CD4-positive, alpha-beta memory T cell (primary cell): ENCODE data around the gene CTNNAL1. TPM values are rescaled to one million over a fixed set of nuclear protein-coding genes. Genes with fewer than 3 reads are reported as not detected.

Source experiments
- CTCF ChIA-PET: fragments of 350-600 bp; sonication (Branson Sonifier 250); formaldehyde crosslinking; loops from one replicate; lab custom pipeline; 2021; ENCODE audit warnings: inconsistent platforms; ENCODE audit not compliant: partially characterized antibody; lab: Charles Lee
- POLR2A ChIA-PET: fragments of 350-600 bp; sonication (Branson Sonifier 250); formaldehyde crosslinking; loops from one replicate; lab custom pipeline; 2021; ENCODE audit not compliant: partially characterized antibody; lab: Charles Lee
- DNase-seq, 5 donors: peaks; one replicate each; pipeline versions ENCODE4 v3.0.0 to v3.0.0-alpha.2; 2020 to 2022; ENCODE audit warnings: mixed read lengths in 1 of 5
- H3K27ac ChIP-seq: one replicate; pipeline ENCODE4 v1.7.0; 2013; ENCODE audit warnings: low read depth, low read length
- H3K27me3 ChIP-seq: 2 replicates; pipeline ENCODE4 v1.7.0; 2013; ENCODE audit warnings: mild to moderate bottlenecking, low read length, moderate library complexity; ENCODE audit not compliant: insufficient read depth
- H3K36me3 ChIP-seq: 2 replicates; pipeline ENCODE4 v1.7.0; 2013; ENCODE audit warnings: mild to moderate bottlenecking, low read length, moderate library complexity; ENCODE audit not compliant: insufficient read depth
- H3K4me1 ChIP-seq: 2 replicates; pipeline ENCODE4 v1.7.0; 2013; ENCODE audit warnings: mild to moderate bottlenecking, low read length, moderate library complexity; ENCODE audit not compliant: insufficient read depth
- H3K4me3 ChIP-seq, 2 donors: one replicate each; pipeline ENCODE4 v1.7.0; 2013; ENCODE audit warnings: low read length in 2 of 2, mild to moderate bottlenecking in 1 of 2
- H3K9me3 ChIP-seq, 2 donors: one replicate each; pipeline ENCODE4 v1.7.0; 2013; ENCODE audit warnings: low read length in 2 of 2, control low read depth in 1 of 2; ENCODE audit not compliant: control insufficient read depth in 1 of 2
- H3K27ac Mint-ChIP-seq, 7 donors: one replicate each; pipeline ENCODE4 v1.8.0; 2020 to 2021; ENCODE audit warnings: mixed read lengths in 7 of 7, mild to moderate bottlenecking in 6 of 7, inconsistent platforms in 3 of 7, moderate library complexity in 3 of 7
- H3K27me3 Mint-ChIP-seq, 2 donors: one replicate each; pipeline ENCODE4 v1.8.0; 2020 to 2021; ENCODE audit warnings: mixed read lengths in 2 of 2
- H3K36me3 Mint-ChIP-seq, 2 donors: one replicate each; pipeline ENCODE4 v1.8.0; 2020 to 2021; ENCODE audit warnings: mixed read lengths in 2 of 2, inconsistent platforms in 1 of 2, mild to moderate bottlenecking in 1 of 2
- H3K4me1 Mint-ChIP-seq, 4 donors: one replicate each; pipeline ENCODE4 v1.8.0; 2020 to 2021; ENCODE audit warnings: mixed read lengths in 4 of 4, mild to moderate bottlenecking in 1 of 4
- H3K4me3 Mint-ChIP-seq, 8 donors: one replicate each; pipeline ENCODE4 v1.8.0; 2020 to 2021; ENCODE audit warnings: mixed read lengths in 8 of 8, mild to moderate bottlenecking in 7 of 8, moderate library complexity in 6 of 8, inconsistent platforms in 3 of 8
- H3K9me3 Mint-ChIP-seq, 8 donors: one replicate each; pipeline ENCODE4 v1.8.0; 2020 to 2021; ENCODE audit warnings: mixed read lengths in 8 of 8, mild to moderate bottlenecking in 5 of 8, inconsistent platforms in 3 of 8, moderate library complexity in 1 of 8
- intact Hi-C: fragments of 100-400 bp; cut with micrococcal nuclease; formaldehyde crosslinking; loops from one replicate; pipeline ENCODE4 v1.15.1; 2023
- polyA plus RNA-seq, 2 donors: library from polyadenylated mRNA; unstranded; fragments of 300-500 nt; fragmentation: Illumina TruSeq; gene quantifications; one replicate each; pipeline ENCODE4 v1.2.3, GENCODE V29; 2021
- total RNA-seq, 2 experiments: library from RNA; stranded (reverse); gene quantifications; one replicate each; pipeline ENCODE4 v1.2.3, GENCODE V29; 2021

CTNNAL1 gene
- total and polyA plus RNA-seq, 4 experiments from 2014 or later, result 1.8 to 3.3 (median 2.5) TPM

- intact Hi-C loops, result no loop called here
- Mint-ChIP-seq H3K27me3 (no peaks in the 10 kb centered on the region), H3K4me3 (no peak overlapping the region), H3K36me3 (peaks cover 83 to 85% of the 10 kb centered on the region in 2 donors), H3K27ac (peak overlapping the region in 2 of 7 donors; percentile 7 to 55), H3K9me3 (no peaks in the 10 kb centered on the region), H3K4me1 (peaks cover 0 to 6% (median 2%) of the 10 kb centered on the region in 4 donors)
- no peaks in the 10 kb centered on the region for H3K27me3 ChIP-seq
- DNase-seq, result no peak
- no peak overlapping the region for H3K4me3 ChIP-seq
- POLR2A ChIA-PET, result no interaction called here
- CTCF ChIA-PET, result no interaction called here
- no peaks in the 10 kb centered on the region for H3K9me3 ChIP-seq
- H3K27ac ChIP-seq, result no peak overlapping the region
- H3K4me1 ChIP-seq, result no peaks in the 10 kb centered on the region
- H3K36me3 ChIP-seq, result peaks cover 66% of the 10 kb centered on the region
Measured at GRCh38 chr9:109050444-109050843, 37.1 kb upstream of the CTNNAL1 start.

- POLR2A ChIA-PET, result no interaction called here
- no peak overlapping the region for H3K4me3 Mint-ChIP-seq
- H3K9me3 Mint-ChIP-seq, result no peaks in the 10 kb centered on the region
- intact Hi-C loops, result no loop called here
- CTCF ChIA-PET, result no interaction called here
- Histone ChIP-seq H3K27ac (no peak overlapping the region), H3K36me3 (peaks cover 69% of the 10 kb centered on the region), H3K27me3 (no peaks in the 10 kb centered on the region), H3K9me3 (no peaks in the 10 kb centered on the region), H3K4me1 (no peaks in the 10 kb centered on the region), H3K4me3 (no peak overlapping the region)
- DNase-seq, result no peak
- H3K36me3 Mint-ChIP-seq, result peaks cover 81 to 84% of the 10 kb centered on the region in 2 donors
- peak overlapping the region in 1 of 7 donors; percentile 26 for H3K27ac Mint-ChIP-seq
- peaks cover 0 to 6% (median 1%) of the 10 kb centered on the region in 4 donors for H3K4me1 Mint-ChIP-seq
- H3K27me3 Mint-ChIP-seq, result no peaks in the 10 kb centered on the region
Measured at GRCh38 chr9:109048822-109049221, 35.5 kb upstream of the CTNNAL1 start.

GRCh38 chr9:109047259-109047658 lies 34.0 kb upstream of the CTNNAL1 start:
- DNase-seq, result no peak
- CTCF ChIA-PET, result interaction anchor here (0.8 to 1.5 kb wide), 2 partner anchors 13 to 93 kb away, joined by 3 to 4 read pairs; no protein-coding TSS in a partner anchor
- intact Hi-C loops, result no loop called here
- H3K36me3 Mint-ChIP-seq, result peaks cover 81% of the 10 kb centered on the region in 2 donors
- H3K27ac ChIP-seq, result no peak overlapping the region
- peak overlapping the region in 1 of 7 donors; percentile 54 for H3K27ac Mint-ChIP-seq
- no peaks in the 10 kb centered on the region for H3K27me3 ChIP-seq
- no peak overlapping the region for H3K4me3 Mint-ChIP-seq
- POLR2A ChIA-PET, result interaction anchor here (0.7 kb wide), 1 partner anchor 73 kb away, joined by 3 read pairs; the partner anchor contains the start of gene TMEM245
- peaks cover 0 to 4% (median 1%) of the 10 kb centered on the region in 4 donors for H3K4me1 Mint-ChIP-seq
- no peaks in the 10 kb centered on the region for H3K27me3 Mint-ChIP-seq
- H3K9me3 Mint-ChIP-seq, result peaks cover 0 to 4% (median 0%) of the 10 kb centered on the region in 8 donors
- no peaks in the 10 kb centered on the region for H3K9me3 ChIP-seq
- no peaks in the 10 kb centered on the region for H3K4me1 ChIP-seq
- H3K4me3 ChIP-seq, result no peak overlapping the region
- peaks cover 59% of the 10 kb centered on the region for H3K36me3 ChIP-seq

- H3K4me3 ChIP-seq, result no peak overlapping the region
- Mint-ChIP-seq H3K4me3 (no peak overlapping the region), H3K27ac (peak overlapping the region in 1 of 7 donors; percentile 4), H3K4me1 (peaks cover 0 to 4% (median 1%) of the 10 kb centered on the region in 4 donors), H3K36me3 (peaks cover 74 to 78% of the 10 kb centered on the region in 2 donors), H3K27me3 (no peaks in the 10 kb centered on the region), H3K9me3 (peaks cover 0 to 4% (median 0%) of the 10 kb centered on the region in 8 donors)
- POLR2A ChIA-PET, result no interaction called here
- intact Hi-C loops, result no loop called here
- CTCF ChIA-PET, result interaction anchor here (1.5 kb wide), 1 partner anchor 92 kb away, joined by 4 read pairs; no protein-coding TSS in a partner anchor
- DNase-seq, result no peak
- no peaks in the 10 kb centered on the region for H3K9me3 ChIP-seq
- no peaks in the 10 kb centered on the region for H3K27me3 ChIP-seq
- peaks cover 57% of the 10 kb centered on the region for H3K36me3 ChIP-seq
- H3K4me1 ChIP-seq, result no peaks in the 10 kb centered on the region
- H3K27ac ChIP-seq, result no peak overlapping the region
Measured at GRCh38 chr9:109046346-109046745, 33.0 kb upstream of the CTNNAL1 start.

GRCh38 chr9:109043578-109043977 lies 30.3 kb upstream of the CTNNAL1 start:
- Mint-ChIP-seq H3K9me3 (peaks cover 0 to 4% (median 0%) of the 10 kb centered on the region in 8 donors), H3K27me3 (no peaks in the 10 kb centered on the region), H3K27ac (peak overlapping the region in 3 of 7 donors; percentile 22 to 72 (median 67)), H3K4me3 (no peak overlapping the region), H3K4me1 (peaks cover 0 to 8% (median 4%) of the 10 kb centered on the region in 4 donors), H3K36me3 (peaks cover 75 to 77% of the 10 kb centered on the region in 2 donors)
- H3K27me3 ChIP-seq, result no peaks in the 10 kb centered on the region
- H3K9me3 ChIP-seq, result no peaks in the 10 kb centered on the region
- intact Hi-C loops, result no loop called here
- no peak overlapping the region for H3K27ac ChIP-seq
- ChIA-PET CTCF (interaction anchor here (0.6 to 1.2 kb wide), 3 partner anchors 23 to 220 kb away, joined by 3 to 4 read pairs (median 3); no protein-coding TSS in a partner anchor), POLR2A (no interaction called here)
- H3K4me1 ChIP-seq, result no peaks in the 10 kb centered on the region
- peaks cover 37% of the 10 kb centered on the region for H3K36me3 ChIP-seq
- no peak overlapping the region for H3K4me3 ChIP-seq
- DNase-seq, result no peak

- Mint-ChIP-seq H3K4me1 (peaks cover 0 to 8% (median 4%) of the 10 kb centered on the region in 4 donors), H3K27ac (peak overlapping the region in 1 of 7 donors; percentile 41), H3K9me3 (peaks cover 0 to 4% (median 0%) of the 10 kb centered on the region in 8 donors), H3K36me3 (peaks cover 63 to 72% of the 10 kb centered on the region in 2 donors), H3K27me3 (no peaks in the 10 kb centered on the region), H3K4me3 (no peak overlapping the region)
- no peaks in the 10 kb centered on the region for H3K4me1 ChIP-seq
- POLR2A ChIA-PET, result no interaction called here
- H3K36me3 ChIP-seq, result peaks cover 21% of the 10 kb centered on the region
- H3K27ac ChIP-seq, result no peak overlapping the region
- intact Hi-C loops, result no loop called here
- no peaks in the 10 kb centered on the region for H3K27me3 ChIP-seq
- no peaks in the 10 kb centered on the region for H3K9me3 ChIP-seq
- no peak overlapping the region for H3K4me3 ChIP-seq
- no peak for DNase-seq
- CTCF ChIA-PET, result no interaction called here
Measured at GRCh38 chr9:109040571-109040970, 27.3 kb upstream of the CTNNAL1 start.

GRCh38 chr9:109039539-109039938 lies 26.2 kb upstream of the CTNNAL1 start:
- ChIA-PET CTCF (no interaction called here), POLR2A (no interaction called here)
- H3K4me3 ChIP-seq, result no peak overlapping the region
- no peaks in the 10 kb centered on the region for H3K9me3 ChIP-seq
- Mint-ChIP-seq H3K4me3 (no peak overlapping the region), H3K36me3 (peaks cover 58 to 68% of the 10 kb centered on the region in 2 donors), H3K27me3 (no peaks in the 10 kb centered on the region), H3K27ac (peak overlapping the region in 1 of 7 donors; percentile 25), H3K9me3 (peaks cover 0 to 4% (median 0%) of the 10 kb centered on the region in 8 donors), H3K4me1 (peaks cover 0 to 8% (median 4%) of the 10 kb centered on the region in 4 donors)
- no peak overlapping the region for H3K27ac ChIP-seq
- intact Hi-C loops, result no loop called here
- peaks cover 13% of the 10 kb centered on the region for H3K36me3 ChIP-seq
- H3K27me3 ChIP-seq, result no peaks in the 10 kb centered on the region
- no peak for DNase-seq
- no peaks in the 10 kb centered on the region for H3K4me1 ChIP-seq
